Measurements from ENCODE around the gene HPSE2.
"Not testable (repeated sequence)": the region's sequence is repeated elsewhere in the genome, so short reads cannot be mapped to it uniquely, and the experiment has no call there.

Gene HPSE2

DNA sequence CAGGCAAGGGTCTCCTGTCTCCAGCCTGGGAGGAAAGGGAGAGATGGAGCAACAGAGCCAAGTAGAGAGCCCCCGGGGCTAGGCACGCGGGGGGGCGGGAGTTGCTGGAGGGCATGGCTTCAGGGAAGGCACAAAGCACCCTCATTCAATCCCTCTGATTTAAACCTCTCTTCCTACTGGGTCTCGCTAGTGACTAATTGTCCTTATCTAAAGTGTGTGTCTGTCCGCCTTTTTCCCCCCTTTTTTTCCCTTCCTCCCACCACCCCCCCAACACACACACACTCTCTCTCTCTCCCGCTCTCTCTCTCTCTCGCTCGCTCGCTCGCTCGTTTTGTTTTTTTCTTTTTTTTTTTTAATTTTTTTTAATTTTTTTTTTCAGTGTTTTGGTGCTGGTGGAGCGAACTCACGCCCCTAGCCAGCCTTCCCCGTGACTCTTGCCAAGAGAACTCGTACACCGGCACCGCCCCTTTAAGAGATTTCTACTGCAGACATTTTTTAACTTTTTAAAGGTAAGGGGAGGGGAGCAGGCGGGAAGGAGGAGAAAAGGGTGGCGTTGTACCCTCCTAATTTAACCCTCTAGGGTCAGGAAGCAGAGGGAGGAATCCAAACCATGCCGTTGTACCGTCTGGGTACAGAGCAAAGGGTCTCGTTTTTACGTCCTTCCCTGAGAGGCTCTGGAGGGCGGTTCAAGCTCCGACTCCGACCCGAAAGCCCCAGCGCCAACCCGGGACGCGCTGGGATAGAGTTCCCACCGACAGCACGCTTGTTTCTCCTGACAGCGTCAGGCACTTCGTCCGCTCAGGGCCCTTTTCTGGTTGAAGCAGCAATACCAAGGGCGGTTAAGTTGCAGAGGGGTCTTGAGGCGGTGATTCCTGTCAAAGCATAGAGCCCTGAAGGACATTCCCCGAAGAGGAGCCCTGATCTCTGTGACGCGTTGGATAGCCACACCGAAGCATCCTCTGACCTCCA is at the start of gene HPSE2:
Gene HPSE2 (minus strand): TSS at position 195 of the 969 bp plus-strand sequence.
- no peak for DNase-seq

DNA sequence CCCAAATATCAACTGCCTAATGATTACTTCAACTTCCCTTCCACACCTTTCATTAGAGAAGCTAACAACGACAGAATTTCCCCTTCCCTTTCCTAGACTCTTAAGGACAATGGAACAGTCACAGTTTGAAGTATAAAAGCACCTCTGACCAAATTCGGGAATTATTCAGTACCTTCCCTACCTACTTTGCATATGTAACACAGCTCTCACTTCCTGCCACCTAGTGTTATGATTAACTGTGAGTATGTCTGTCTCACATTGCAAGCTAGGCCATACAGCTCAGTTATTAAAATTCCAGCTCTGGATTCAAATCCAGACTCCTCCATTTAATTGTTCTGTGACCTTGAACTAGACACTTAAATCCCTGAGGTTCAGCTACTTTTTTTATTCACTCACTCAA is 44.8 kb upstream of the HPSE2 start:
- DNase-seq = no peak

- DNase-seq = no peak
Measured at GRCh38 chr10:99279626-99280111, 44.0 kb upstream of the HPSE2 start.

GRCh38 chr10:99276848-99277486 is 41.3 kb upstream of the HPSE2 start:
- no peak for DNase-seq

DNA sequence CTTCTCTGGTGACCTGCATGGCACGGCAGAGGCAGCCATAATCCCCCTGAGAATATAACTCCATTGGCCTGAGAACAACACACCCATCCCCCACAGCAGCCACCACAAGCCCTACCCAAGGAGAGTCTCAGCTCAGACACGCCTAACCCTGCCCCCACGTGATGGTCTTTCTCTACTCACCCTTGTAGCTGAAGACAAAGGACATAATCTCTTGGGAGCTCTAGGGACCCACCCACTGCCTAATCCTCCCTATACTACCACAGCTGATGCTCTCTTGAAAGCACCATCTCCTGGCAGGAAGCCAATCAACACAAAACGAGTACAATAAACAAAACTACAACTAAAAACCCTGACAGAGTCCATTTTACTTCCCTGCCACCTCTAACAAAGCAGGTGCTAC is 30.7 kb upstream of the HPSE2 start:
- DNase-seq = no peak

DNA sequence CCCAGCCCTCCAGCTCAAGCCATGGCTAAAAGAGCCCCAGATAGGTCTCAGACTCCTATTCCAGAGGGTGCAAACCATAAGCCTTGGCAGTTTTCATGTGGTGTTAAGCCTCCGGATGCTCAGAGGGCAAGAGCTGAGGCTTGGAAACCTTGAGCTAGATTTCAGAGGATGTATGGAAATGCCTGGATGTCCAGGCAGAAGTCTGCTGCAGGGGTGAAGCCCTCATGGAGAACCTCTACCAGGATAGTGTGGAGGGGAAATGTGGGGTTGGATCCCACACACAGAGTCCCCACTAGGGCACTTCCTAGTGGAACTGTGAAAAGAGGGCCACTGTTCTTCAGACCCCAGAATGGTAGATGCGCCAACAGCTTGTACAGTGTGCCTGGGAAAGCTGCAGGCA is 13.2 kb upstream of the HPSE2 start:
- no peak for DNase-seq

DNA sequence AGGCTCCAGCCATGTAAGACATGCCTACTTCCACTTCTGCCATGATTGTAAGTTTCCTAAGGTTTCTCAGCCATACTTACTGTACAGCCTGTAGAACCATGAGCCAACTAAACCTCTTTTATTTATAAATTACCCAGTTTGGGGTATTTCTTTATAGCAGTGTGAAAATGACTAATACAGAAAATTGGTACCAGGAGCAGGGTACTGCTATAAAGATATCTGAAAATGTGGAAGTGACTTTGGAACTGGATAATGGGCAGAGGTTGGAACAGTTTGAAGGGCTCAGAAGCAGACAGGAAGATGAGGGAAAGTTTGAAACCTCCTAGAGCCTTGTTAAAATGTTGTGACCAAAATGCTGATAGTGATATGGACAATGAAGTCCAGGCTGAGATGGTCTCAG is 12.2 kb upstream of the HPSE2 start:
- DNase-seq = not testable (repeated sequence)

GRCh38 chr10:99236627-99237309 is 1.1 kb upstream of the HPSE2 start:
- no peak for DNase-seq

DNA sequence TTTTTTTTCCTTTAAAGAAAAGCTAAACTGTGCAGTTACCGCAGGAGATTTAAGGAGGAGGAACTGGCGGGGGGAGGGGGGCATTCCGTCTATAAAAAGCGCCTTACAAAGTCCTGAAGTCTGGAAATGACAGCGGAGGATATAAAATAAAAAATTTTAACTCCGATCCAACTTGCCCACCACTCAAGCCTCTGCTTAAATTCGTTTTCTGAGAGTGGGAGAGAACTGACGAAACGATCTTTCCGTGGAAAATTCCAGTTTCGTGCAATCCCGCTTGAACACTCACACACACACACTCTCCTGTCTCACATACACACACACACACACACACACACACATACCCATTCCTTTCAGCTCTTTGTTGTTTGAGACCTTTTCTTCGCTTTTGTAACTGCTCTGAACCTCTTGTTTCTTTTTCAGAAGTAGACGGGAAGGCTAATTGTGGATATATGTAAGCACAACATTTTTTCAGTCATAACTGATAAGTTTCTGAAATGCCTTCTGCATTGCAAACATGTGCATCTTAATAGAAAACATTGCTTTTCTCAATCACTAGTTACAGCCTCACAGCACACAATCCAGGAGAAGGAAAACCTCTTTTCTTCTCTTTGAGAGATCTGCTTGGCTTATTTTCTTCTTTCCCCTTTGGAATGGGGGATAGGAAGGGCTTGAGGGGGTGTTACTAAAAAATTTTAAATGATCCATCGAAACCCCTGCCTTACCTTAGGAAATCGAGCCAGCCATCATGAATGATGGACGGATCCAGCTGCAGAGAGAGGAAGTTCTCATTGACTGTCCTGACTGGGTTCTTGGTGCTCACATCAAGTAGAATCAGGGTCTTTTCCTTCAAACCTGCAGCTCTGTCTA is 628 bp downstream of the HPSE2 start:
- DNase-seq = no peak

GRCh38 chr10:99234041-99234790 is 1.4 kb downstream of the HPSE2 start:
- DNase-seq = no peak

GRCh38 chr10:99233689-99234037 is 2.0 kb downstream of the HPSE2 start:
- DNase-seq = no peak

- no peak for DNase-seq
Measured at GRCh38 chr10:99233000-99233688, 2.5 kb downstream of the HPSE2 start.

DNA sequence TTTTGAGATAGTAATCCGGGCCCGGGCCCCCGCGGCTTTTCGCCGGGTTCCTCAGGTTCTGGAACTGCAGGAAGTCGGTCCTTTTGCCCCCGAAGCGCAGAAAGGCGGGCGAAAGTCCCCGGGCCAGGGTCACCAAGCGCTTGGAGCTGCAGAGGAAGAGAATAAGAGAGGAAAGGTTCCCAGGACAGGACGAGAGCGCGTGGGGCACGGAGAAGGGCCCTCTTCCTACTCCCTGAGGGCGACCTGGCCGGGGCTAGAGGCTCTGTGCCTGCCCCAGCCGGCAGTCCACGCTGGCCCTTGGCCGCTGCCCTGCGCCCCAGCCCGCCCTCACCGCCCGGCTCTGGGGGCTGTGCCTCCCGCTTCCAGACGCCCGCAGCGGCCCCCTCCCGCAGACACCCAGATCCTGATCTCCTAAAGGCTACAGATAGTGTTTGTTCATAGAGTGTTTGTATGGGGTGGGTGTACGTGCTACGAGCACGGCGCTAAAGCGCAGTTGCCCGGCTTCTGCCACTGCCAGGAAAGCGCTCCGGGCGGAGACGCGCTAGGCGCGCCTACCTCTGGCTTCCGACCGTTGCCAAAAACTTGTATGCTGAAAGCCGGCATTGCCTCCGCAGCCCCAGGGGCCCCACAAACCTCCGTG is 3.2 kb downstream of the HPSE2 start:
- DNase-seq = no peak

- no peak for DNase-seq
Measured at GRCh38 chr10:99224766-99225165, 10.9 kb downstream of the HPSE2 start.

GRCh38 chr10:99207340-99207739 is 28.3 kb downstream of the HPSE2 start:
- DNase-seq = no peak

- DNase-seq = no peak
Measured at GRCh38 chr10:99203310-99203709, 32.3 kb downstream of the HPSE2 start.

DNA sequence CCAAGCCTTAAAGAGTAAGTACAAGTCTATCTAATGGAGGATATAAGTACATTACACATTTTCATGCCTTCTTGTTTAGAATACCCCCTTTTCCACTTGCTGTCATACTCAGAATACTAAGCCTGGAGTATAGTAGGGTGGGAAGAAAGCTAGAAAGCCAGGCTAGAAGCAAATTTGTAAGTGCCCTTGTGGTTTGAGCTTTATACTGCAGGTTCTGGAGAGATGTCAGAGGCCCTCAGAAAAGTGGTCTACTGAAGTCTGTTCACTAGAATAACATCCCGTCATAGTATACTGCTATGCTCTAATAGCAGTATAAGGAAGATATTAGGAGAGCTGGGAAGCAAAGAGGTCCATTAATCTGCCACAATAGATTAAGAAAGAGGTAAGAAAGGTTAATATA is 62.7 kb downstream of the HPSE2 start:
- DNase-seq = no peak

GRCh38 chr10:99172128-99172738 is 63.4 kb downstream of the HPSE2 start:
- DNase-seq = no peak

DNA sequence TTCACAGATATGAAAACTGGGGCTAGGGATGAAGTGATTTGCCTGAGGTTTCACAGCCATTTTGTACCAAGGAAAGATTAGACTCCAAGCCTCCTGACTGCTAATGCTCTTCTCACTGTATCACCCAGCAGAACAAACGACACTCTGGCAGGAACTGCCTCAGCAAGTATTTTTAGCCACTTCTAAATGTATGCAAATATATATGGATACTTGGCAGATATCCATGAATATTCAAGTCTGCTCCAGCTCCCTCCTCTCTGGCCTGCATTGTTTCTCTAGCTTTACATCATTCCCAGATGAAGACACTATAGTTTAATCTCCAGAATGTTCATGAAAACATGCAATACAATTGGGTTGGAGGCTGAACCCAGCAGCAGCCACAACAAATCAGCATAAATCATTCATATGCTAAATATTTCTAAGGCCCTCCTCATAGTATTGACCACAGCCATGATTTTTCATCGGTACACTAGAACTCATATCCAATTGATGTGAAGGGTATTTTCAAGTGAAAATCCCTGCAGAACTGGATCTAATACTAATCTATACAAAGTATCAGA is 65.5 kb downstream of the HPSE2 start:
- no peak for DNase-seq

- no peak for DNase-seq
Measured at GRCh38 chr10:99161165-99161564, 74.5 kb downstream of the HPSE2 start.

Data from SIG-M5 (cell line).